RPMI8226 (cell line): ENCODE results near the gene F2RL3.

Experiments
- DNase-seq: peaks from one replicate; pipeline ENCODE4 v3.0.0-alpha.2; 2015

Gene F2RL3

GRCh38 chr19:16896146-16897028 is 7.6 kb downstream of the F2RL3 start:
- no peak for DNase-seq

DNA sequence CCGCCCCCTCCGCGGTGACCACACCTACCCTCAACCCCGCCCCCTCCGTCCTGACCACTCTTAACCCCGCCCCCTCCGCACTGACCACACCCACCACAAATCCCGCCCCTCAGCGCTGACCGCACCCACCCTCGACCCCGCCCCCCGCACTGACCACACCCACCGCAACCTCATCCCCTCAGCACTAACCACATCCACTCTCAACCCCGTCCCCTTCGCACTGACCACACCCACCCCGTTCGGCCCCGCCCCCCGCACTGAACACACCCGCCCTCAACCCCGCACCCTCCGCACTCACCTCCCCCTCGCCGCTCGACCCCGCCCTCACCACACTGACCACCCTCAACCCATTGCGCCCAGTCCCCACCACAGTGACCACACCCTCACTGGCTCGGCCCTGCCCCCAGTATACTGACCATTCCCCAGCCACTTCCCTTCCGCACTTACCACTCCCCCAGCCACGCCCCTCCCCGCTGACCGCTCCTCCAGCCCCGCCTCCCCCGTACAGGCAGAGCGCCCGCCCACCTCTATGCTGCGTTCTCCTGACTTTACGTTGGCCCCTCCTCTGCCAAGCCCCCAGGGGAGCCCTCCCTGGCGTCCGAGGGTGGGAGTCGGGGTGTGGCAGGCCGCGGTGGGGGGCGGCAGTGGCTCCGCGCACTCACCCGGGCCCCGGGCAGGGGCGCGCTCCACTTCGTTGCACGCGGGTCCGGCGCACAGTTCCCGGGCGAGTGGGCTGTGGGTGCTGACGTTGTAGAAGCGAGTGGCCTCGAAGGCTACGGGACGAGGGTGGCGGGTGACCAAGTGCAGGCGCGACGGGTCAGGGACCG is 8.4 kb downstream of the F2RL3 start:
- peak; percentile 78 for DNase-seq

DNA sequence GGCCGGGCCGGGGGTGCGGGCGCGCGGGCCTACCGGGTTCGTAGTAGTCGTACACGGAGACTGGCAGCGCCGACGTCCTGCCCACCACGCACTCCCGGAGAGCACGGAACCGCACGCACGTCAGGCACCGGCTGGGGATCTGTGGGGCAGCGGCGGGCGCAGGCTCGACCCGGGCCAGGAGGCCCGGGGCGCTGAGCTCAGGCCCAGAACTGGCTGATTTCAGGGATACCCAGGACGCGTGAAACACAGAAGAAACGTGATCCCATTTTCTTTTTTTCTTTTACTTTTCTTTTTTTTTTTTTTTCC is 9.0 kb downstream of the F2RL3 start:
- DNase-seq = no peak

- DNase-seq = no peak
These were observed 9.7 kb downstream of the F2RL3 start for GRCh38 chr19:16898361-16899015.

DNA sequence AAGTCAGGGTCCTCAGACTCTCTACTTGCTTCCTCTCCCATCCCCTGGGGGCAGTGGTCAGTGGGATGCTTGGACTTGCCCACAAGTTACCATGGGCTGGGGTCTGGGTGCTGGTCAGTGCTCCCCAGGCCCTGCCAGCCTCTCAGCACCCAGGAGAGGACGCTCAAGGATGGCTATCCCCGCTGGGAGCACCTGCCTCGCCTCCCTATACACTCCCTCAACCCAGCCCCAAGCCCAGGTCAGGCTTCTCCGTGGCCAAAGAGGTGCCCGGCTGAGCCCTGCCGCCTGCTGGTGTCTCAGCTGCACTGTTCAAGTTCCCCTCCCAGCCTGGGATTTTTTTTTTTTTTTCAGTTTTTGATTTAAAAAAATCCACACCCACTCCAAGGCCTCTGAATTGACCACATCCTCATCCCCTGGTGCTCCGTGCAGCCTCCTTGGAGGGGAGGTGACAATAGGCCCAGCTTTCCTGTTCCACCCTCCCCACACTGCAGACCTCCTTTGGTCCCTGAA is 10.8 kb downstream of the F2RL3 start:
- DNase-seq = peak; percentile 73

DNA sequence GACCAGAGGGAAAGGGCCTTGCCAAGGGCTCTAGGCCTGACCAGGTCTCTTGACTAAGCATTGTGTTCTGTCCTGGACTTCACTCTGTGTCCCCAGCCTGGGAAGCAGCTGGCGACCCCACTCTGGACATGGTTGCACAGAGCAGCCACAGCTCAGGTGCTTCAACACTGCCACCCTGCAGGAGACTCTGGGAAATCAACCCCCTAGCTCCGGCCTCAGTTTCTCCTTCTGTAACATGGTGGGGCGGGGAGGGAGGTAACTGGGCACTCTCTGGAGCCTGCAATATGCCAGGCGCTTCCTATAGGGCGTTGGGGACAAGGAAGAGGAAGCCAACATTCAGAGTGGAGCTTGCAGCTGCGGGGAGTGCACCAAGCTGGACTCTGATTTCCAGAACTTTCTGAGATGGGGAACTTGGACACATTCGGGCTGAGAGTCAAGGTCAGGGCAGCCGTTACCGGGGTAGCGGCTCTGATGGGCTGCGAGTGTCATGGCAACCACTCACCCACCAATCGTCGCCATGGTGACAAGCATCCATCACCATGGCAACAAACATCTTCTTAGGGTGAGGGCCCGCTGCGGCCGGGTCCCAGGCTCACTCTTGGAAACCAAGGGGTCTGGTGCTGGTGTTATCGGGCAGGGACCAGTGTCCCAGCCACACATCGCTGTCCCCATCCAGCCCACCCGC is 12.8 kb downstream of the F2RL3 start:
- no peak for DNase-seq

DNA sequence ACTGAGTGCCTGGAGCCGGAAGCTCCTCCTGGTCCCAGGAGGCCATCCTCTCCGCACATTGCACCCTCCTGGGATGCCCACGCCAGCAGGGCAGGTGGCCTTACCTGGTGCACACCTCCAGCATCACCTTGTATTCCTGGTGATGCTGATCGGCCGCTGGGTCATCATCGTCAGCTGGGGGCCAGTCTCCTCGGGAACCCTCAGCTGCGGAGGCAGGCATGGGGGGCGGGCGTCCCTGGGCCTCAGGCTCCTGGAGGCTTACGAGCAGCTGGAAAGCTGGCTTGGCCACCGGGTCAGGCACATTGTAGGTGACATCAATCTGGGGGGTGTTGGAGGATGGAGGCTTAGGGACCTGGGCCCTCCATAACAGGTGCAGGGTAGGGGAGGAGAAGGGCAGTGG is 13.7 kb downstream of the F2RL3 start:
- no peak for DNase-seq

DNA sequence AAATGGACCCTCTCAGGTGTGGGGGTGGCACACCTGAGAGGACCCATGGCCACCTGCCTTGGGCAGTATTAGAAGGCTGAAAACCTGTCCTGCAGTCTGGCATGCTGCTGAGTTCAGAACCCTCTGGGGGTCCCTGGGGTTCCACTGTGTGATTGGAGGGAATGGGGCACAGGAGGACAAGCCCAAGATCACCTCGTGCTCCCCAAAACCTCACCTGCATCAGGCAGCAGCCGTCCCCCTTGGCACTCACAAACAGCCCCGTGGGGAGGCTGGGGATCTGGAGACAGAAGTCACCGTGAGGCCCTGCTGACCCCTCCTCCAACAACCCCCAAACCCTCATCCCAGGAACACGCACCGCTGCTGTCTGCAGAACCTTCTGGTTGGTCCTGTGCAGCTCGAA is 14.5 kb downstream of the F2RL3 start:
- no peak for DNase-seq

- no peak for DNase-seq
These were observed 15.8 kb downstream of the F2RL3 start for GRCh38 chr19:16904599-16904998.

DNA sequence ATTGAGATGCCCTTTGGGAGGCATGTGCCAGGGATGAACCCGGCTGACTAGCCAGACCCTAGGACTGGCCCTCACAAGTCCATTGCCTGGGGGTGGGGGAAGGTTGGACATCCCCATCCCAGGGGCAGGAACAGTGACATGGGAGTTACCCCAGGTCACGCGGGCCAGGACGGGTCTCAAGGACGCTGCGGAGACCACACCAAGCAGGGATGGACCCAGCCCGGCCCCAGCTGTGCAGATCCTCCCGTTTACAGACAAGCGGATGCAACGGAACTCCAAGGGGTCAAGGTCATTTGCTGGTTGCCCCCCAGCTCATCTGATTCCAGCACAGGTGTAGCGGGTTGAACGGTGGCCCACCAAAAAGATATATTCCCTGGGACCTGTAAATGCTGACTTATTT is 20.0 kb downstream of the F2RL3 start:
- DNase-seq = no peak

DNA sequence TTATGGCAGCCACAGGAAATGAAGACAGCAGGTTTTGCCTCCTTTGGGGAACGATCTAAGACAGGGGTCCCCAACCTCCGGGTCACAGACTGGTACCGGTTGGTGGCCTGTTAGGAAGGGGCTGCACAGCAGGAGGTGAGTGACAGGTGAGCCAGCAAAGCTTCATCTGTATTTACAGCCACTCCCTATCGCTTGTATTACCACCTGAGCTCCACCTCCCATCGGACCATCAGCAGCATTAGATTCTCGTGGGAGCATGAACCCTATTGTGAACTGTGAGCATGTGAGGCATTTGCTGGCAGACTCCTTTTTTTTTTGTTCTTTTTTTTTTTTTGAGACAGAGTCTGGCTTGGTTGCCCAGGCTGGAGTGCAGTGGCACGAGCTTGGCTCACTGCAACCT is 22.2 kb downstream of the F2RL3 start:
- no peak for DNase-seq

- no peak for DNase-seq
These were observed 24.0 kb downstream of the F2RL3 start for GRCh38 chr19:16912780-16913179.

DNA sequence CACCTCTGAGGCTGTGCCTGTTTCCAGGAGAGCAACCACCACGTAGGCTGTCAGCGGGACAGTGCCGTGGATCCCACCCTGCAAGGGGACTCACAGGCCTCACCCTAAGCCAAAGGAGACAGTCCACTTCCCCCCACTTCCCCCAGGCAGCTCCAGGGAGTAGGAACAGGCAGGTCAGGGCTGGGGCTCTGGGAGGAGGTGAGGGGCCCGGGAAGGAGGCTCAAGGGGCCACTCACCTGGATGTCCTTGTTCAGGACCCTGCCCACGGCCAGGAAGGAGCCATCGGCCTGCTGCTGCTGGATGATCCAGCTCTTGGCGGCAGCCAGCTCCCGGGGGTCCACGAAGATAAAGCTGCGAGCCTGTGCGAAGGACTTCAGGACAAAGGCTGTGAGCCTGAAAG is 25.6 kb downstream of the F2RL3 start:
- DNase-seq = no peak

DNA sequence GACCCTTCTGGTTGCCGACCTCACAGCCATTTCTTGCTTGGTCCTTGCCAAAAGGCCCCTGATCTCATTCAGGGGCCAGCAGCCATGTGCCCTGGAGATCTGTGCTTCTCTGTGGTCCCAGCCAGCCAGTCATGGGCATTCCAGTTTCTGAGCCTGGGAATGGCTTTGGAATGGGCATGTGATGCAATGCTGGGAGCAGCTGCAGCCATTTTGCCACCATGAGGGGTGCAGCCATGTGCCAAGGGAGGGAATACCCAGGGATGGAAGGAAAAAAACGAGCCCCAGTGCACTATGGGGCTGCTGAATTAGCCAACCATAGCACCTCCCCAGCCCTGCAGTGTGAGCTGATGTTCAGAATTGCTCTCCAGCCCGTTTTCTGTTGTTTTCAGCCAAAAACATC is 26.3 kb downstream of the F2RL3 start:
- no peak for DNase-seq

GRCh38 chr19:16915734-16916133 is 26.9 kb downstream of the F2RL3 start:
- no peak for DNase-seq

- DNase-seq = no peak
These were observed 28.6 kb downstream of the F2RL3 start for GRCh38 chr19:16917401-16917800.

- DNase-seq = no peak
These were observed 30.7 kb downstream of the F2RL3 start for GRCh38 chr19:16919496-16919895.

DNA sequence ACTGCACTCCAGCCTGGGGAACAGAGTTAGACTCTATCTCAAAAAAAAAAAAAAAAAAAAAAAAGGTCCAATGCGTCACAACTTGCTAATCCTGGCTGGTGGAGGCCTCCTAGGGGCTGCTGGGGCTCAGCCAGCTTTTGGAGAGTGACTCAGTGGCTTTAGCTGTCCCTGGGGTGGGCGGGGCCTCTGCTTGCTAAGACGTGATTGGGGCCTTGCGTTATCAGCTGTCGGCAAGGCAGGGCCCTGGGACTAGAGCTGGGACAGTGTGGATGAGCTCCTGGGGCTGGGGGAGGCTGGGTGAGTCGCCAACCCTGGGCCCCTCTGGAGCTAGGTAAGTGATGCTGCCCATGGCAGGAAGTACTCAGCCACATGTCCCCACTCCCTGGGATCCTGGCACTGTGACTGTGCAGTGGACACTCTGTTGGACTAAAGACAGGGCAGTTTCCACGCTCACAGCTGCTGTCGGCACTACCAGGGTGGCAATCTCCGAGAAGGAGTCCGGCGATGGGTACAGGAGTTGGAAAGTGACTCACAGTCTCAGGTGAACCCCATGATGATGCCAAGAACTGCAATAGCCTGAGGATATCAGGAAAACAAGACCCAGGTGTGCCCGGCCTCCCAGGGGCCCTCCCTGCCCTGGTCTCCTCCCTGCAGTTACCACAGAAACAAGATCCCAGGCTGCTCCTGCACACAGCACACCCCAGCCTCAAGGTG is 32.2 kb downstream of the F2RL3 start:
- DNase-seq = peak; percentile 31

- peak; percentile 64 for DNase-seq
These were observed 33.2 kb downstream of the F2RL3 start for GRCh38 chr19:16921766-16922591.

- no peak for DNase-seq
These were observed 33.8 kb downstream of the F2RL3 start for GRCh38 chr19:16922592-16922934.

GRCh38 chr19:16922949-16923348 is 34.1 kb downstream of the F2RL3 start:
- no peak for DNase-seq
